GM21576 (cell line): Measurements from ENCODE around the gene PIAS4.
"Not testable (repeated sequence)": the region's sequence is repeated elsewhere in the genome, so short reads cannot be mapped to it uniquely, and the experiment has no call there.

Experiments used
- ATAC-seq: cut with Tn5 transposase; IDR thresholded peaks from one replicate; pipeline ENCODE4 v1.9.1; 2021; ENCODE audit warnings: mild to moderate bottlenecking, moderate library complexity; ENCODE audit not compliant: unreplicated experiment

Gene PIAS4

GRCh38 chr19:3998667-3999412 lies 8.7 kb upstream of the PIAS4 start:
- ATAC-seq, result not testable (repeated sequence)

DNA sequence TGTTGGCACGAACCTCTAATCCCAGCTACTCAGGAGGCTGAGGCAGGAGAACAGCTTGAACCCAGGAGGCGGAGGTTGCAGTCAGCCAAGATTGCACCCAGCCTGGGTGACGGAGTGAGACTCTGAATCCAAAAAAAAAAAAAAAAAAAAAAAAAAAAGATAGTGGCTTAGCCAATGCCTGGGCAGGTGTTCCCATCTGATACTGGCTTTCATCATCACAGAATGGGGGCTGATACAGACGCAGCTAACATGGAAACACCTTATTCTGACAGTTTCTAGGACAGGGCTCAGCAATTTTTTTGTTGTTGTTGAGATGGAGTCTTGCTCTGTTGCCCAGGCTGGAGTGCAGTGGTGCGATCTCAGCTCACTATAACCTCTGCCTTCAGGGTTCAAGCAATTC lies 6.7 kb upstream of the PIAS4 start:
- not testable (repeated sequence) for ATAC-seq

DNA sequence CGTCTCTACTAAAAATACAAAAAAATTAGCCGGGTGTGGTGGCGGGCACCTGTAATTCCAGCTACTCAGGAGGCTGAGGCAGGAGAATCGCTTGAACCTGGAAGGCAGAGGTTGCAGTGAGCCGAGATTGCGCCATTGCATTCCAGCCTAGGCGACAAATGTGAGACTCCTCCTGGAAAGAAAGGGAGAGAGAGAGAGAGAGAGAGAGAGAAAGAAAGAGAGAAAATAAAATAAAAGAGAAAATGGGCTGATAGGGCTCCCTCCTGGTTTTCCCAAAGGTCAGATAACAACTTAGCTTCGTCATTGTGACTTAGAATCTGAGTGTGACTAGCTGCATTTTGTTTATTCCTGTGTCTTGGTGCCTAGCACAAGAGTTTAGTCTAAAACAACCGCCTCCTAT lies 2.1 kb upstream of the PIAS4 start:
- ATAC-seq, result not testable (repeated sequence)

DNA sequence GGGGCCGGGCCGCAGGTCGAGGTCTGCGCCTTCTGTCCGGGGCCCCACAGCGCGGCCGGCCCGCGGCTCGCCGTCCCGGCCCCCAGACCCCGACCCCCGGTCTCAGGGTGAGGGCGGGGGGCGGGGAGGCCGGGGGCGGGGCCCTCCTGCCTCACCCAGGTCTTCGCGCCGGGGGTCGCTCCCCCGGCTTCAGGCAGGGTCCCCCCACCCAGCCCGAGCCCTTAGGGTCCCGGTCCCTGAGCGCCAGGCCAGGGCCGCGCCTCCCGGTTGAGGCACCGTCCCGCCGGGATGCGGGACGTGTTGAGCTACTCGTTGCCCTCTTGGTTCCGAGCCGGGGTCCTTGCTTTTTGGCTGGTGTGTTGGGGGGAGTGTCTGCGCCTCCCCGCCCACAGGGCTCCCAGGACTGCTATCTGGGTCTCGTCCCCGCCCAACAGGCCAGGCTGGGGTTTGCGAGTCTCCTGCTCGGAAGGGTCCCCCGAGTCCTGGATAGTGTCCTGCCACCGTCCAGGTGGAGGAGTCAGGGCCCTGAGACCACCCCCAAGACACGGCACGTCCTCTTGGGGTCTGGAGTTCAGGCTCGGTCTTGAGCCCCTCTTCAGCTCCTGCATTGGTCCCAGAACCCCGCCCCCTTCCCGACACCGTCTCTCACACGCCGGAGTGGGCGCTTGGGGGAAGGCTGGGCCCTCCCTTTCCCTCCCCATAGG lies 452 bp downstream of the PIAS4 start:
- ATAC-seq, result peak; percentile 15

DNA sequence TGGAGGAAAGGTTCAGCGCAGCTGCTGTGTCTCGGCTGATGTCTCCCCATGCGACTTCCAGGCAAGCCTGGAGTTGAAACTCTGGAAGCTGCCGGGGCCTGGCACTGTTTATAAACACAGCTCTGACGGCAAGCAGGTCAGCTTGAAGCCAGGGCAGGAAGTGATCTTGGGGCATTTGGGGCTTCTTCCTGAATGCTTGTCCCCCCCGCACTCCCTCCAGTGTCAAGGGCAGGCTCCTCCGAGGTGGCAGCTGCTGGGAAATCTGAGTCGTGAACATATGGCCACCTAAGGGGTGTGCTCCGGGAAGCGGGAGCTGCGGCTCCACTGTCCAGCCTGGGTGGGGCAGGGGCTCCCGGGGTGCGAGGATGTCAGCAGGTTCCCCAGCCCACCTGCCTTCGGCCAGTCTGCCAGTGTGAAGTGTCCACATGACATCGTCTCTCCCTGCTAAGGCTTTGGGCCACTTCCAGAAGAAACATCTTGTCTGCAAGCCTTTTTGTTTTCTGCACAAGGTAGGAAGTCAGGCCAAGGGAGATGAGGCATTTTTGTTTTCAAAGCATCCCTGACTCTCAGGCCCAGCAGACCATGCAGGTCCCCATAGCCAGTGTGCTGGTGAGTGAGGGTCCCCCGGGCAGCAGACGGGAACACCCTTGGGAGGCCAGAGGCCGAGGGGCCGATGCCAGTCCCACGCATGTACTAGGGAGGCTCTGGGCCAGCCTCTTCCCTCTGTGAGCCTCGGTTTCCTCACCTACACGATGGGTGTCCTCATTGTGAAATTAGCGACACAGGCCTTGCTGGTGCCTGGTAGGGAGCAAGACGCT lies 2.7 kb downstream of the PIAS4 start:
- no peak for ATAC-seq

DNA sequence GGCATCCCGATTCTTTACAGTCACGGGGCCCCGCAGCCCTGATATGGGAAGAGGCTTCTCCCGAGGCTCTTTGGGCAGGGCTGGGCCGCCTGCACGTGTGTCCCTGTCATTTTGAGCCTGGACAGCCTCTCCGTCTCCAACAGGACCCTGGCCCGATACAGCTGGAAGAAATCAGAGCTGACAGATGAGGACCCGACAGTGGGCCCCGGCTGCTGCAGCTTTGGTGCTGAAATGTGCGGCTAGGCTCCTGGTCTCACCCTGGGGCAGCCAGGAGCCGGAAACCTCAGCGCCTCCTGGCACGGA lies 3.2 kb downstream of the PIAS4 start:
- no peak for ATAC-seq

DNA sequence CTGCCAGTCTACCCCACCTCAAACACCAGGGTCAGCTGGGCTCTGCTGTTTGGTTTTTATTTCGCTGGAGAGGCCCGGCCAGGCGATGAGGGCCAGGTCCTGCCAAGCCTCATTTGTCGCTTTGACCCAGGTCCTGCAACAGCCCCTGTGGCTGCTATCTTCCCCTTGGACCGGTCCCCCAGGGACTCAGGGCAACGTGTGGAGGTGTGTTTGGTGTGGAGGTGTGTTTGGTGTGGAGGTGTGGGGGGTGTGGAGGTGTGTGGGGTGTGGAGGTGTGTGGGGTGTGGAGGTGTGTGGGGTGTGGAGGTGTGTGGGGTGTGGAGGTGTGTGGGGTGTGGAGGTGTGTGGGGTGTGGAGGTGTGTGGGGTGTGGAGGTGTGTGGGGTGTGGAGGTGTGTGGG lies 3.9 kb downstream of the PIAS4 start:
- not testable (repeated sequence) for ATAC-seq

DNA sequence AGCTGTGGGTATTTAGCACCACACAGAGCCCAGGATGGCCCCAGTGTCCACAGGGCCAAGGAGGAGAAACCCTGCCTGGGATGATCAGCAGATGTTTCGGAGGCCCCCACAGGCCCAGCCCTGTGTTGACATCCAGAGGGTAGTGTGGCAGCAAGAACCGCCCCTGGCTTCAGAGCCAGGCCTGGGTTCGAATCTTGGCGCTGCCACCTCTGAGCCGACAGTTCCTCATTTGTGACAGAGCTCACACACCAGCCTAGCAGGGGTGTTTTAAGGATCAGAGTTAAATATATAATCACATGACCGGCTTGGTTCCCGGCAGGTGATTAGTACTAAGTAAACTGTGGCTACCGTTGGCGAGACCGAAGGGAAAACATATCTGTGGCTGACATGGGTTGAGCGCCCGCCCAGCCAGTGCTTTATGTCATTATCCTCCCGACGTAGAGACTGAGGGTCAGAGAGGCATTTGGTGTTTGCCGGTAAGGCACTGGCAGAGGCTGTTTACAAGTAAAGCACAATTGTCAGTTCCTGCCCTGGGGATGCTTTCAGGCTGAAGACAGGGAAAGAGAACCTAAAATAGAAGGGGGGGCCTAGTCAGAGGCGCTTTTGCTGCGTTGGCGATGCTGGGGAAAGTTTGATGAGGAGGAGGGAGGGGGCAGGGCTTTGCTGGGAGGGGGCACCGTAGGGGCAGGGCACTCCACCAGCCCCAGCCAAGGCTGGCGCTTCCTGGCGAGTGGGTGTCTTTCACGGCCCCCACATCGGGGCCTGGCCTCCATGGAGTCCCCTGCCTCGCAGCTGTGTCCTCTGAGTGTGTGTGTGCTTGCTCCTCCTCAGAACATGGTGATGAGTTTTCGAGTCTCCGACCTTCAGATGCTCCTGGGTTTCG lies 4.8 kb downstream of the PIAS4 start:
- ATAC-seq, result no peak

DNA sequence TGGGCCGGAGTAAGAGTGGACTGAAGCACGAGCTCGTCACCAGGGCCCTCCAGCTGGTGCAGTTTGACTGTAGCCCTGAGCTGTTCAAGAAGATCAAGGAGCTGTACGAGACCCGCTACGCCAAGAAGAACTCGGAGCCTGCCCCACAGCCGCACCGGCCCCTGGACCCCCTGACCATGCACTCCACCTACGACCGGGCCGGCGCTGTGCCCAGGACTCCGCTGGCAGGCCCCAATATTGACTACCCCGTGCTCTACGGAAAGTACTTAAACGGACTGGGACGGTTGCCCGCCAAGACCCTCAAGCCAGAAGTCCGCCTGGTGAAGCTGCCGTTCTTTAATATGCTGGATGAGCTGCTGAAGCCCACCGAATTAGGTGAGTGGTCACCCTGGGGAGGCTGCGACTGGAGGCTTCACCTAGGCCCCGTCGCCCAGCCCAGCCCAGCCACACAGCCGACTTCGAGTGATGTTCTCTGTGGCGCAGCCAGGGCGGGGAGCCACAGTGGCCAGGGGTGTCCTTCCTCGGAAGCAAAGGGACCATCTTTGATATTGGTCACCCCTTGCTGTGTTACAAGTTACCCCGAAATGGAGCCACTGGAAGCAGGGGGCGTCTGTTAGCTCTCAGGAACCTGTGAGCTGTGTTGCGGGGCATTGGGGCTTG lies 5.6 kb downstream of the PIAS4 start:
- no peak for ATAC-seq

DNA sequence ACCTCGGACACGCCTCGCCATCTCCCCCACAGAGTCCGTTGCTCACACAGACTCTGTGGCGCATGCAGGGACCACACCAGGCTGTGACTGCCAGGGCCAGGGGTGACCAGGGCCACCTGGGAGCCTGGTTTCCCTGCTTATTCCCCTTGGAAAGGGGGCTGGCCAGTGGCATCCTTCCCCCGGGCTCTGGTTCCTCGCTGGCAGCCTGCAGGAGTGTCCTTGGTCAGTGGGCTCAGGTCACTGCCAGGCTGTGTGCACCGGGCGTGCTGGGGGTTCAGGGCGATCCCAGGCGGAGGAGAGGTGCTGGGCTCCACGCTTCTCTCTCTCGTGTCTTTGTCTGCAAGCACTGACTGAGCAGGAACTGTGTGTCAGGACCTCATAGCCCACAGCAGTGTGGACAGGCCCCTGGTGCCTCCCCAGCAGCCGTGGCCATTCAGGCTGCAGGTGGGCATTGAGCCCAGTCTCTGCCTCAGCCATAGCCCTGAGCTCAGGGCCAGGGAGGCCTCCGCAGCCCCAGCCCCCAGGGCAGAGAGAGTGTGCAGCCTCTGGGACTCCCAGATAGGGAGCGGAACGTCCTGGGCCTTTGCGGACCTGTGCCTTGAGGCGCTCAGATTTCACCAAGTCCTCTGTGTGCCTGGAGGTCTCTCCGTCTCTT lies 6.5 kb downstream of the PIAS4 start:
- ATAC-seq, result no peak

DNA sequence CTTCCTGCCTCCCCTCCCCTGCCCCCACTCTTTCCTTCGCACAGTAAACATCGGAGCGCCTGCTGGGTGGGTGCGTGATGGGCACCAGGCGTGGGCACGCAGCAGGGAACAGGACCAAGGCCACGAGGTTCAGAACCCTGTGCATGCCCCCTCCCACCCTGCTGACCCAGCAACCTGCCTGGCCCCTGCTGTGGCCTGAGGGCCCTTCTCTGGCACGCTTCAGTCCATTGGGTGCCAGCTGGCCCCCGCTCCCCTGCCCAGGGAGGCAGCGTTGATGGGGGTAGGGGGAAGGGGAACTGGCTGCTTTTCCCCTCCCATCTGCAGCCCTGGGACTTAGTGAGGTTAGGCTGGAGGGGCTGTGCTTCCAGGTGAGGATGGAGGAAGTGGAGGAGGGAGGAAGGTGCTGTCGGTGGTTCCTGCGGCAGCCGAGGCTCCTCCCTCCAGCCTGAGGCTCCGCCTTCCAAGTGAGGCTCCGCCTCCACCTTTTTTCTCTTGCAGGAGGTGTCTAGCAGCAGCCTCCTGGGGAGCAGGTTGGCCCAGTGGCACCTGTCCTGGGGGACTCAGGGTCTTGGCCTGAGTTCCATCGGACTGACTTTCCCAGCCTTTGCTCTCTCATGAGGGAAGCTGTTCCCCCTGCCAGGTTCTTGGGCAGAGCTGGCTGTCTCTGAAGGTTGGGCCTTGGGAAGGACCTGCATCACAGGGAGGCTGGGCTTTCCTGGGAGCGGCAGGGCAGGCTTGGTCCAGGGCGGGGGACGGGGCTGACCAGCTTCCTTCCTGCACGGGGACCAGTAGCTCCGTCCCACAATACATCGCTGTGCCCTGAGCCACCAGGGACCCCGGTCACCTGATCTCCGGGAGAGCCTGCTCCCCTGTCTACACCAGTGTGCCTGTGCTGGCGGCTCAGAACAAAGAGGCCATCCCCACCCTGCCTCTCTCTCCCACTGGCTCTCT lies 7.3 kb downstream of the PIAS4 start:
- ATAC-seq, result no peak

DNA sequence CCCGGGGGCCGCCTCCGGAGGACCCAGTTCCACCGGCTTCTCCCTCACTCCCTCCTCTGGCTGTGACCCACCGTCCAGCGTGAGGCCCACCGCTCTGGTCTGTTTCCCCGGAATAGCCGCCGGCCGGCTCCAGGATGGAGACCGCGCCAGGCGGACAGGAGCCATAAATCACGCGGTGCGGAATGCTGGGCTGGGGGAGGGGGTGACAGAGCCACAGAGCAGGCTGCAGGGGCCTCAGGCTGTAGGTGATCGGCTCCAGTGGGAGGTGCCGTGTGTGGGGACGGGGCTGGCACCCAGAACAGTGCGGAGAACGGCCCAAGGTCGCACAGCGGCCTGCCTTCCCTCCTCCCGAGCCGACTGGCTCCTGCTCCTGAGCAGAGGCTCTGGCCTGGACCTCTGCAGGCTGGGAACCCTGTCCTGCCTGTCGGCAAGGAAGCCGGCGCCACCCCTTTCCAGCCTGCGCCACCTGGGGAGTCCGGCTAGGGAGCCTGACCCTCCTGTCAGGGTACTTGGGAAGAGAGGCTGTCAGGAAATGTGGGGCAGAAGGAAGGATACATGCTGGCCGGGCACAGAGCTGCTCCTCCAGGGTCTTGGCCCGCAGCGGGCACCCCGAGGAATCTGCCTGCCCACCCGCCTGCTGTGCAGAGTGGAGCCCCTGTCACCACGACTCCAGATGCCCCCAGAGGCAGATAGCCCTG lies 8.3 kb downstream of the PIAS4 start:
- ATAC-seq, result no peak

- no peak for ATAC-seq
Measured at GRCh38 chr19:4016486-4016885, 8.9 kb downstream of the PIAS4 start.

- no peak for ATAC-seq
Measured at GRCh38 chr19:4016903-4017638, 9.5 kb downstream of the PIAS4 start.

DNA sequence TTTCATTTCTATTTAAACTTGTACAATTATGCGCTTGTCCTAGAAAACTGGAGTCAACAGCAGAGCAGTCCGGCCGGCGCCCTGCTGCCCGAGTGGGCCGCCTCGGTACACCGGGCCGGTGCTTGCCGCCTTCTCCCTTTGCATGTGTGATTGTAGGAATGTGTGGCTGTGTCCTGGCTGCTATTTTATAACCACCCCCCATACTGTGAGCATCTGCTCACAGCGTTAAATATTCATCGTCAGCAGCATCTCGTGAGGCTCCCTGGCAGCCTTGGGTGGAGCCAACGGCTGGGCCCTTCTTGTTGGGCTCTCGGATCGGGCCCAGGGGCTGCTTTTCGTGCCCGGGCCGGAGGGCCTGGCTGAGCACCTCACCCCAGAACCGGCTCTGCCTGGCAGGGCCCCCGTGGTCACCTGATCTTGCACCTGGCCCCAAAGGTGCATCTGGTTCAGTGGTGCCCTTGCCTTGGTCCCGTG lies 10.6 kb downstream of the PIAS4 start:
- ATAC-seq, result no peak

DNA sequence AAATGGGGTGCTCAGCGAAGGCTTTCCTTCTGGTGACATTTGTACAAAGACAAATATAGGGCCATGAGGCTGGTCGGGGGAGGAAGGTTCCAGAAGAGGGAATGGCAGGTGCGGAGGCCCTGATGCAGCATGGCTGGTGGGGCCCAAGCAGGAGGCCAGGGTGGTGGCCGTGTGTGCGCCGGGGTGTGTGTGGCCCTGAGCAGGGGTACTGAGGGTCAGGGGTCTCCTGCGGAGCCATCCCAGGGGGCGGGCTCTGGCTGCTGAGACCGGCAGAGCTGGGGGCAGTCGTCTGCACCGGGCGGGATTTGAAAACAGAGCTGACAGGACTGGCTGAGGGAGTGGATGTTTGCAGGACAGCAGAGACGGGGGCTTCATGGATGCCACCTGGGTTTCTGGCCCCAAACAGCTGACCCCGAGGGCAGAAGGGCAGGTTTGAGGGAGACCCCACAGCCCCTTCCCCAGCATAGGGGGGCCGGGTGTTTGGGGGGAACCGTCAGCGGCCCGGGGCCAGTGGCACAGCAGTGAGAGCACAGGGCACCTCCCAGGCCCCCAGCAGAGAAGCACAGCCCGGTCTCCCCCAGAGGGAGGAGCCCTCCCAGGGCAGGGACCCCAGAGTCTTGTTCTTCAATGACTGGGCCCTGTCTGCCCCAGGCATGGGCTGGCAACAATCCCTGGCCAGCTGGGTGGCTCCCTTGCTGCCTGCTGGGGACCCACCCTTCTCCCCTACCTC lies 11.4 kb downstream of the PIAS4 start:
- no peak for ATAC-seq

DNA sequence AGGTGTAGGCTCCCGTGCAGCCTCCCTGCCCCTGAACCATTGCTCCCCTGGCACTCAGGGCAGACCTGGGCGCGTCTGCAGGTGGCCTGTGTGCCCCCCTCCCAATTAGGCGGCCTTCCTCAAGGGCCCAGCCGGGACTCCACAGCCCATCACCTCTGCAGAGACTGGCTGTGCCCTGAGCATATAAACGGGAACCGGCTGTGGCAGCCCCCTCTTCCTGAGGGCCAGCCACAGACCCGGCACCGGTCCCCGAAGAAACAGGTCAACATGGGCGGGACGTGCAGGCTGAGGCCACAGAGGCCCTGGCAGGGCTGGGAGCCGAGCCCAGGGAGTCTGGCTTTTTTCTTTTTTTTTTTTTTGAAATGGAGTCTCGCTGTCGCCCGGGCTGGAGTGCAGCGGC lies 12.0 kb downstream of the PIAS4 start:
- ATAC-seq, result no peak
